ENCODE results near the gene COPS7A. TPM values are rescaled to one million over a fixed set of nuclear protein-coding genes. Genes with fewer than 3 reads are reported as not detected.

The COPS7A gene
- total RNA-seq, 4 donors from 2014 or later: 39.0 to 55.6 (median 45.4) TPM

- TF ChIP-seq CTCF (IDR thresholded peaks at IDR 0.05; ENCODE audit: low read depth): no peak
Observed at GRCh38 chr12:6770094-6770493, 46.2 kb downstream of the COPS7A start.

- no peak for TF ChIP-seq CTCF (IDR thresholded peaks at IDR 0.05; ENCODE audit: low read depth)
Observed at GRCh38 chr12:6770600-6770999, 46.8 kb downstream of the COPS7A start.

GRCh38 chr12:6771091-6771495 lies 47.2 kb downstream of the COPS7A start:
- TF ChIP-seq CTCF (IDR thresholded peaks at IDR 0.05; ENCODE audit: low read depth): no peak

- TF ChIP-seq CTCF (IDR thresholded peaks at IDR 0.05; ENCODE audit: low read depth): no peak
Observed at GRCh38 chr12:6771509-6772330, 47.9 kb downstream of the COPS7A start.

- no peak for TF ChIP-seq CTCF (IDR thresholded peaks at IDR 0.05; ENCODE audit: low read depth)
Observed at GRCh38 chr12:6772331-6772695, 48.5 kb downstream of the COPS7A start, which contains the start of gene LAG3. Gene LAG3, plus strand, starts transcription at chr12:6772520. Its CDS starts 333 bp downstream, at chr12:6772853.

GRCh38 chr12:6772726-6773589 lies 49.1 kb downstream of the COPS7A start:
- TF ChIP-seq CTCF (IDR thresholded peaks at IDR 0.05; ENCODE audit: low read depth): no peak
